ENCODE results near the gene HERC5.

DNA sequence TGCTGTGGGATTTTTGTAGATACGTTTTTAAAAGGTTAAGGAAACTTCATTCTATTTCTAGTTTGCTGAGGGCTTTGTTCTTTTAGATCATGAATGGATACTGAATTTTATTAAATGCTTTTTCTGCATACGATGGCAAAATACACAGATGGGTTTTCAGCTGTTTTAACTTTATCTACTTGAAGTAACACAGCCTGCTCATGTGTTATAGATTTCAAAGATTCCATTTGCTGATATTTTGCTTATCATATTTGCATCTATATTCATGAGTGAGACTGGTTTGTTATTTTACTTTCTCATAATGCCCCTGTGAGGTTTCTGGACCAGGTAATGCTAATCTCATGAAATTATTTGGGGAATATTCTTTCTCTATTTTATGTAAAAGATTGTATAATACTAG, 34.5 kb upstream of the HERC5 start:
- TF ChIP-seq, protein P1, sequence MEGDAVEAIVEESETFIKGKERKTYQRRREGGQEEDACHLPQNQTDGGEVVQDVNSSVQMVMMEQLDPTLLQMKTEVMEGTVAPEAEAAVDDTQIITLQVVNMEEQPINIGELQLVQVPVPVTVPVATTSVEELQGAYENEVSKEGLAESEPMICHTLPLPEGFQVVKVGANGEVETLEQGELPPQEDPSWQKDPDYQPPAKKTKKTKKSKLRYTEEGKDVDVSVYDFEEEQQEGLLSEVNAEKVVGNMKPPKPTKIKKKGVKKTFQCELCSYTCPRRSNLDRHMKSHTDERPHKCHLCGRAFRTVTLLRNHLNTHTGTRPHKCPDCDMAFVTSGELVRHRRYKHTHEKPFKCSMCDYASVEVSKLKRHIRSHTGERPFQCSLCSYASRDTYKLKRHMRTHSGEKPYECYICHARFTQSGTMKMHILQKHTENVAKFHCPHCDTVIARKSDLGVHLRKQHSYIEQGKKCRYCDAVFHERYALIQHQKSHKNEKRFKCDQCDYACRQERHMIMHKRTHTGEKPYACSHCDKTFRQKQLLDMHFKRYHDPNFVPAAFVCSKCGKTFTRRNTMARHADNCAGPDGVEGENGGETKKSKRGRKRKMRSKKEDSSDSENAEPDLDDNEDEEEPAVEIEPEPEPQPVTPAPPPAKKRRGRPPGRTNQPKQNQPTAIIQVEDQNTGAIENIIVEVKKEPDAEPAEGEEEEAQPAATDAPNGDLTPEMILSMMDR (IDR thresholded peaks at IDR 0.05; ENCODE audit: insufficient read depth, low read depth, low read length), result no peak
- no peak for TF ChIP-seq EZH2 (IDR thresholded peaks at IDR 0.05; ENCODE audit: insufficient read depth, low read length)
